GM21786 (cell line): ENCODE measurements around the gene TAF8.

Source experiments
- ATAC-seq: cut with Tn5 transposase; IDR thresholded peaks from one replicate; pipeline ENCODE4 v1.9.1; 2021; ENCODE audit not compliant: unreplicated experiment

The TAF8 gene

GRCh38 chr6:42120895-42121865 lies 70.9 kb downstream of the TAF8 start:
- ATAC-seq, result no peak

GRCh38 chr6:42123379-42124103 lies 73.2 kb downstream of the TAF8 start:
- no peak for ATAC-seq

GRCh38 chr6:42124223-42124836 lies 74.0 kb downstream of the TAF8 start:
- no peak for ATAC-seq

GRCh38 chr6:42125231-42125630 lies 74.9 kb downstream of the TAF8 start:
- ATAC-seq, result no peak

- ATAC-seq, result no peak
These were observed 75.3 kb downstream of the TAF8 start for GRCh38 chr6:42125663-42126062.

- no peak for ATAC-seq
These were observed 78.4 kb downstream of the TAF8 start for GRCh38 chr6:42128460-42129359.

- ATAC-seq, result no peak
These were observed 79.0 kb downstream of the TAF8 start for GRCh38 chr6:42129360-42129676.

GRCh38 chr6:42131531-42131930 lies 81.2 kb downstream of the TAF8 start:
- ATAC-seq, result no peak

- ATAC-seq, result no peak
These were observed 83.6 kb downstream of the TAF8 start for GRCh38 chr6:42133926-42134325.

GRCh38 chr6:42135161-42135560 lies 84.8 kb downstream of the TAF8 start:
- ATAC-seq, result no peak

GRCh38 chr6:42135722-42136121 lies 85.4 kb downstream of the TAF8 start:
- ATAC-seq, result no peak

- ATAC-seq, result no peak
These were observed 86.3 kb downstream of the TAF8 start for GRCh38 chr6:42136508-42137193.
